ENCODE measurements around the gene ANLN.
A peak's percentile ranks its signal among the peaks of the same experiment; 100 is the strongest.
"Not testable (repeated sequence)": the region's sequence is repeated elsewhere in the genome, so short reads cannot be mapped to it uniquely, and the experiment has no call there.

The ANLN gene

GRCh38 chr7:36409180-36409579 lies 19.5 kb downstream of the ANLN start:
- no peak for DNase-seq (ENCODE audit: low spot score)

GRCh38 chr7:36415144-36415543 lies 25.5 kb downstream of the ANLN start:
- DNase-seq (ENCODE audit: low spot score): no peak

- no peak for DNase-seq (ENCODE audit: low spot score)
These were observed 26.6 kb downstream of the ANLN start for GRCh38 chr7:36416251-36416650.

- DNase-seq (ENCODE audit: low spot score): no peak
These were observed 30.6 kb downstream of the ANLN start for GRCh38 chr7:36420307-36420706.

- DNase-seq (ENCODE audit: low spot score): no peak
These were observed 32.4 kb downstream of the ANLN start for GRCh38 chr7:36422072-36422471.

GRCh38 chr7:36423633-36424032 lies 34.0 kb downstream of the ANLN start:
- no peak for DNase-seq (ENCODE audit: low spot score)

- no peak for DNase-seq (ENCODE audit: low spot score)
These were observed 40.5 kb downstream of the ANLN start for GRCh38 chr7:36430186-36430585.

- no peak for DNase-seq (ENCODE audit: low spot score)
These were observed 41.2 kb downstream of the ANLN start for GRCh38 chr7:36430881-36431280.

- DNase-seq (ENCODE audit: low spot score): no peak
These were observed 48.5 kb downstream of the ANLN start for GRCh38 chr7:36438211-36438610.

GRCh38 chr7:36439624-36440023 lies 50.0 kb downstream of the ANLN start:
- DNase-seq (ENCODE audit: low spot score): no peak

- peak; percentile 54 for DNase-seq (ENCODE audit: low spot score)
These were observed 51.2 kb downstream of the ANLN start for GRCh38 chr7:36440880-36441279.

- DNase-seq (ENCODE audit: low spot score): peak; percentile 32
These were observed 51.8 kb downstream of the ANLN start for GRCh38 chr7:36441344-36442022.

- no peak for DNase-seq (ENCODE audit: low spot score)
These were observed 59.2 kb downstream of the ANLN start for GRCh38 chr7:36448781-36449379.

GRCh38 chr7:36449685-36450084 lies 60.0 kb downstream of the ANLN start:
- DNase-seq (ENCODE audit: low spot score): no peak

- no peak for DNase-seq (ENCODE audit: low spot score)
These were observed 64.1 kb downstream of the ANLN start for GRCh38 chr7:36453769-36454168.

GRCh38 chr7:36455646-36456045 lies 66.0 kb downstream of the ANLN start:
- DNase-seq (ENCODE audit: low spot score): no peak

GRCh38 chr7:36456138-36456537 lies 66.5 kb downstream of the ANLN start:
- DNase-seq (ENCODE audit: low spot score): no peak

GRCh38 chr7:36456548-36456947 lies 66.9 kb downstream of the ANLN start:
- no peak for DNase-seq (ENCODE audit: low spot score)

GRCh38 chr7:36459236-36459960 lies 69.7 kb downstream of the ANLN start:
- no peak for DNase-seq (ENCODE audit: low spot score)

- no peak for DNase-seq (ENCODE audit: low spot score)
These were observed 71.3 kb downstream of the ANLN start for GRCh38 chr7:36460811-36461429.

GRCh38 chr7:36462551-36463137 lies 73.0 kb downstream of the ANLN start:
- DNase-seq (ENCODE audit: low spot score): no peak

GRCh38 chr7:36464271-36464670 lies 74.6 kb downstream of the ANLN start:
- DNase-seq (ENCODE audit: low spot score): no peak

GRCh38 chr7:36466001-36466400 lies 76.3 kb downstream of the ANLN start:
- not testable (repeated sequence) for DNase-seq (ENCODE audit: low spot score)

All from iPS-NIHi11 (cell line).